HepG2 (cell line): ENCODE data around the gene ALG13. TPM values are rescaled to one million over a fixed set of nuclear protein-coding genes. Genes with fewer than 3 reads are reported as not detected.
A peak's percentile ranks its signal among the peaks of the same experiment; 100 is the strongest.

Experiments
- CENPX ChIP-seq: sonication (generic); formaldehyde crosslinking; IDR thresholded peaks from 2 replicates; pipeline ENCODE4 v1.9.0; 2021; ENCODE audit warnings: mild to moderate bottlenecking, missing genetic modification reagents, moderate library complexity
- CHCHD3 ChIP-seq: sonication (generic); formaldehyde crosslinking; IDR thresholded peaks from 2 replicates; pipeline ENCODE4 v1.8.0; 2022; ENCODE audit warnings: mild to moderate bottlenecking, missing genetic modification reagents, moderate library complexity
- GATAD1 ChIP-seq: IDR thresholded peaks from 2 replicates; pipeline ENCODE4 v1.6.1; 2016; ENCODE audit warnings: missing genetic modification reagents, missing compliant biosample characterization
- KDM3A ChIP-seq: IDR thresholded peaks from 2 replicates; pipeline ENCODE4 v1.6.1; 2018; ENCODE audit warnings: low read depth, missing compliant biosample characterization
- NAIF1 ChIP-seq: sonication (generic); formaldehyde crosslinking; IDR thresholded peaks from 2 replicates; pipeline ENCODE4 v1.5.0; 2020; ENCODE audit warnings: mild to moderate bottlenecking, missing genetic modification reagents, borderline replicate concordance
- NKX3-1 ChIP-seq: sonication (generic); formaldehyde crosslinking; IDR thresholded peaks from 2 replicates; pipeline ENCODE4 v1.5.0; 2020; ENCODE audit warnings: missing genetic modification reagents
- RXRB ChIP-seq: IDR thresholded peaks from 2 replicates; pipeline ENCODE4 v1.6.1; 2016; ENCODE audit warnings: borderline replicate concordance, missing genetic modification reagents, missing compliant biosample characterization
- TBL1XR1 ChIP-seq: fragments of 150-350 bp; IDR thresholded peaks from 2 replicates; pipeline ENCODE4 v1.6.1; 2014; ENCODE audit warnings: borderline replicate concordance, low read length; ENCODE audit not compliant: partially characterized antibody
- ZNF143 ChIP-seq: sonication (generic); formaldehyde crosslinking; IDR thresholded peaks from 2 replicates; pipeline ENCODE4 v1.4.0; 2020; ENCODE audit warnings: missing genetic modification reagents
- ZNF724P ChIP-seq: sonication (generic); formaldehyde crosslinking; IDR thresholded peaks from 2 replicates; pipeline ENCODE4 v1.8.0; 2022; ENCODE audit warnings: missing genetic modification reagents, borderline replicate concordance
- ZNF768 ChIP-seq: sonication (generic); formaldehyde crosslinking; IDR thresholded peaks from 2 replicates; pipeline ENCODE4 v1.4.0; 2020; ENCODE audit warnings: missing genetic modification reagents
- ZNF776 ChIP-seq: sonication (generic); formaldehyde crosslinking; IDR thresholded peaks from 2 replicates; pipeline ENCODE4 v1.4.0; 2020; ENCODE audit warnings: mild to moderate bottlenecking, missing genetic modification reagents
- ZNF788 ChIP-seq: sonication (generic); formaldehyde crosslinking; IDR thresholded peaks from 2 replicates; pipeline ENCODE4 v1.5.0; 2020; ENCODE audit warnings: mild to moderate bottlenecking, missing genetic modification reagents, borderline replicate concordance
- ZSCAN31 ChIP-seq: sonication (generic); formaldehyde crosslinking; IDR thresholded peaks from 2 replicates; pipeline ENCODE4 v1.5.0; 2020; ENCODE audit warnings: low read depth, mild to moderate bottlenecking, missing genetic modification reagents
- polyA plus RNA-seq, 8 experiments: library from polyadenylated mRNA; depleted of rRNA in 3 of 8; stranded (reverse) in 7 of 8; unstranded in 1 of 8; fragments of >200 nt; fragmentation: Illumina TruSeq in 4 of 8; extraction: Trizol in 4 of 8; gene quantifications; 2 replicates each; pipeline versions ENCODE4 v1.2.1 to v1.2.3, GENCODE V29; 2011 to 2016; ENCODE audit warnings: low read depth in 4 of 8, missing spikeins in 1 of 8, mixed read lengths in 1 of 8; ENCODE audit not compliant: insufficient read depth in 1 of 8
- total RNA-seq, 5 experiments: library from RNA; depleted of rRNA; stranded (reverse); fragments of >200 nt; fragmentation: Illumina TruSeq; extraction: Trizol; gene quantifications; 2 replicates each; pipeline ENCODE4 v1.2.3, GENCODE V29; 2016; ENCODE audit warnings: low read depth in 1 of 5
- TF ChIP-seq, protein P1 (sequence below), 2 experiments: sonication (generic) in 1 of 2; formaldehyde crosslinking in 1 of 2; IDR thresholded peaks; 2 replicates each; pipeline versions ENCODE4 v1.6.1 to v1.9.0; 2014 to 2022; ENCODE audit warnings: antibody characterized with exemption in 1 of 2, borderline replicate concordance in 1 of 2, inconsistent platforms in 1 of 2, low read depth in 1 of 2, missing genetic modification reagents in 1 of 2
- TF ChIP-seq, protein P2 (sequence below): IDR thresholded peaks from 2 replicates; pipeline ENCODE4 v1.6.1; 2016; ENCODE audit warnings: low read depth, borderline replicate concordance
- TF ChIP-seq, protein P3 (sequence below): sonication (generic); formaldehyde crosslinking; IDR thresholded peaks from 2 replicates; pipeline ENCODE4 v1.9.0; 2021; ENCODE audit warnings: missing genetic modification reagents, borderline replicate concordance

Gene ALG13
- total and polyA plus RNA-seq, 2 of the 13 experiments (the other 11 are each of a cell fraction or from before 2014, with no cell fraction given): 31.2 to 65.5 TPM

DNA sequence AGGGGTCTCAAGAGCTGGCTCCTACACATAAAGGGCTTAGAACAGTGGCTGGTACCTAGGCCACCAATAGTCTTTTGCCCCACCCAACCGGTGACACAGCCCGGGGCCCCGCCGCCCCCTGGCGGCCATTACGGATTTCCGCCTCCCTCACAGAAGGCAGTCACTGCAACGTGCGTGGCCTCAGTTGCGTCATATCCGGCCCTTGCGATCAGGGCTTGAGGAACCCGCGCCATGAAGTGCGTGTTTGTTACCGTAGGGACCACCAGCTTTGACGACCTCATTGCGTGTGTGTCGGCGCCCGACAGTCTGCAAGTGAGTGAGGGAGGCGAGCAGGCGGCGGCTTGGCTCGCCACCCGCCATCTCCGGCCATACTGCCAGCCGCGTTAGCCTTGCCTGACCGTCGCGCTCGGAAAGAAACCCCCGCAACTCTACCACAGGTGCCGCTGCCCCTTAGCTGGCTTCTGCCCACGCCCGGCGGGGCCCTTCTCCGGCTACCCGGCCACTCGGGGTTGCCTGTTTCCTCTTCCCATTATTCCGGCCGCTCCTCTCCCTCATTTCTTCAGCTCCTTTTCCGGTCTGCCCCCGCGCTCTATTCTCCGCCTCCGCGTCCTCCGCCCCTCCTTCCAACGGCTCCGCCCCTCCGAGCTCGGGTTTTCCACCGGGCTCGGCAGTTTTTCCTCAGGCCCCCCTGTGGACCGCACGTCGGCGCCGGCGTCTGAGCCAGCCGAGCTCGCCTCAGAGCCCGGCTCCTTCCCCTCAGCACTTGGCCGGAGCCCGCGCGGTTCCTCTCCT lies at the start of gene ALG13 (continued):
- TF ChIP-seq, protein P1, sequence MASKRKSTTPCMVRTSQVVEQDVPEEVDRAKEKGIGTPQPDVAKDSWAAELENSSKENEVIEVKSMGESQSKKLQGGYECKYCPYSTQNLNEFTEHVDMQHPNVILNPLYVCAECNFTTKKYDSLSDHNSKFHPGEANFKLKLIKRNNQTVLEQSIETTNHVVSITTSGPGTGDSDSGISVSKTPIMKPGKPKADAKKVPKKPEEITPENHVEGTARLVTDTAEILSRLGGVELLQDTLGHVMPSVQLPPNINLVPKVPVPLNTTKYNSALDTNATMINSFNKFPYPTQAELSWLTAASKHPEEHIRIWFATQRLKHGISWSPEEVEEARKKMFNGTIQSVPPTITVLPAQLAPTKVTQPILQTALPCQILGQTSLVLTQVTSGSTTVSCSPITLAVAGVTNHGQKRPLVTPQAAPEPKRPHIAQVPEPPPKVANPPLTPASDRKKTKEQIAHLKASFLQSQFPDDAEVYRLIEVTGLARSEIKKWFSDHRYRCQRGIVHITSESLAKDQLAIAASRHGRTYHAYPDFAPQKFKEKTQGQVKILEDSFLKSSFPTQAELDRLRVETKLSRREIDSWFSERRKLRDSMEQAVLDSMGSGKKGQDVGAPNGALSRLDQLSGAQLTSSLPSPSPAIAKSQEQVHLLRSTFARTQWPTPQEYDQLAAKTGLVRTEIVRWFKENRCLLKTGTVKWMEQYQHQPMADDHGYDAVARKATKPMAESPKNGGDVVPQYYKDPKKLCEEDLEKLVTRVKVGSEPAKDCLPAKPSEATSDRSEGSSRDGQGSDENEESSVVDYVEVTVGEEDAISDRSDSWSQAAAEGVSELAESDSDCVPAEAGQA (IDR thresholded peaks at IDR 0.05; ENCODE audit: low read depth): peak; percentile 80; the same call in 1 of the 2 replicates
- TF ChIP-seq, protein P1 (CRISPR knock-in tag; IDR thresholded peaks at IDR 0.05; ENCODE audit: borderline replicate concordance): no peak
- TF ChIP-seq CHCHD3 (no peak), KDM3A (no peak), RXRB (CRISPR knock-in tag) (no peak; the same call in 1 of the 2 replicates), CENPX (CRISPR knock-in tag) (no peak), ZNF768 (CRISPR knock-in tag) (0 out of 2 replicates have a peak, but pooled peaks have one; percentile 18), ZSCAN31 (CRISPR knock-in tag) (peak; percentile 54; the same call in 1 of the 2 replicates), NAIF1 (CRISPR knock-in tag) (peak; percentile 62), ZNF776 (CRISPR knock-in tag) (no peak), GATAD1 (peak; percentile 75), ZNF724P (CRISPR knock-in tag) (no peak), NKX3-1 (no peak), ZNF788 (CRISPR knock-in tag) (no peak), TBL1XR1 (no peak), ZNF143 (CRISPR knock-in tag) (no peak)
- TF ChIP-seq, protein P2, sequence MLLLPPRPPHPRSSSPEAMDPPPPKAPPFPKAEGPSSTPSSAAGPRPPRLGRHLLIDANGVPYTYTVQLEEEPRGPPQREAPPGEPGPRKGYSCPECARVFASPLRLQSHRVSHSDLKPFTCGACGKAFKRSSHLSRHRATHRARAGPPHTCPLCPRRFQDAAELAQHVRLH (CRISPR knock-in tag): no peak; the same call in 1 of the 2 replicates
- TF ChIP-seq, protein P3, sequence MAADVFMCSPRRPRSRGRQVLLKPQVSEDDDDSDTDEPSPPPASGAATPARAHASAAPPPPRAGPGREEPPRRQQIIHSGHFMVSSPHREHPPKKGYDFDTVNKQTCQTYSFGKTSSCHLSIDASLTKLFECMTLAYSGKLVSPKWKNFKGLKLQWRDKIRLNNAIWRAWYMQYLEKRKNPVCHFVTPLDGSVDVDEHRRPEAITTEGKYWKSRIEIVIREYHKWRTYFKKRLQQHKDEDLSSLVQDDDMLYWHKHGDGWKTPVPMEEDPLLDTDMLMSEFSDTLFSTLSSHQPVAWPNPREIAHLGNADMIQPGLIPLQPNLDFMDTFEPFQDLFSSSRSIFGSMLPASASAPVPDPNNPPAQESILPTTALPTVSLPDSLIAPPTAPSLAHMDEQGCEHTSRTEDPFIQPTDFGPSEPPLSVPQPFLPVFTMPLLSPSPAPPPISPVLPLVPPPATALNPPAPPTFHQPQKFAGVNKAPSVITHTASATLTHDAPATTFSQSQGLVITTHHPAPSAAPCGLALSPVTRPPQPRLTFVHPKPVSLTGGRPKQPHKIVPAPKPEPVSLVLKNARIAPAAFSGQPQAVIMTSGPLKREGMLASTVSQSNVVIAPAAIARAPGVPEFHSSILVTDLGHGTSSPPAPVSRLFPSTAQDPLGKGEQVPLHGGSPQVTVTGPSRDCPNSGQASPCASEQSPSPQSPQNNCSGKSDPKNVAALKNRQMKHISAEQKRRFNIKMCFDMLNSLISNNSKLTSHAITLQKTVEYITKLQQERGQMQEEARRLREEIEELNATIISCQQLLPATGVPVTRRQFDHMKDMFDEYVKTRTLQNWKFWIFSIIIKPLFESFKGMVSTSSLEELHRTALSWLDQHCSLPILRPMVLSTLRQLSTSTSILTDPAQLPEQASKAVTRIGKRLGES: no peak
